Left cardiac atrium (tissue), 4 donors: ENCODE data around the gene TMEM150B. TPM values are rescaled to one million over a fixed set of nuclear protein-coding genes. Genes with fewer than 3 reads are reported as not detected.

ENCODE experiments used
- ATAC-seq, 2 donors: fragments of 200-7000 bp; cut with Tn5 transposase; one replicate each; pipeline ENCODE4 v1.9.1; 2020; ENCODE audit warnings: mild to moderate bottlenecking in 2 of 2, moderate library complexity in 2 of 2
- DNase-seq: peaks from one replicate; pipeline ENCODE4 v3.0.0-alpha.2; 2020
- intact Hi-C, 2 donors: fragments of 100-400 bp; cut with DNase I; formaldehyde crosslinking; loops; one replicate each; pipeline versions ENCODE4 v1.14.1 to v1.15.1; 2022 to 2023
- total RNA-seq, 2 donors: library from RNA; stranded (reverse); fragmentation: NEBNext Ultra II Directional; extraction: Animal tissue kit (Norgen Biotek cat#: 25700); gene quantifications; one replicate each; pipeline ENCODE4 v1.2.1, GENCODE V29; 2021
- donor health status: DM: no; HTN: yes; CAD: no.
- donor health status: DM: no; HTN: yes; CAD: no; lungs with severe emphysema.
- donor health status: DM: yes; HTN: yes; CAD: no.
- donor health status: Dilated cardiomyopathy.

TMEM150B gene
- total RNA-seq, 2 donors from 2014 or later, result 3.1 to 3.6 TPM

GRCh38 chr19:55311797-55312196, 13.3 kb downstream of the TMEM150B start:
- intact Hi-C loops, result no loop called here
- ATAC-seq, result no peak

DNA sequence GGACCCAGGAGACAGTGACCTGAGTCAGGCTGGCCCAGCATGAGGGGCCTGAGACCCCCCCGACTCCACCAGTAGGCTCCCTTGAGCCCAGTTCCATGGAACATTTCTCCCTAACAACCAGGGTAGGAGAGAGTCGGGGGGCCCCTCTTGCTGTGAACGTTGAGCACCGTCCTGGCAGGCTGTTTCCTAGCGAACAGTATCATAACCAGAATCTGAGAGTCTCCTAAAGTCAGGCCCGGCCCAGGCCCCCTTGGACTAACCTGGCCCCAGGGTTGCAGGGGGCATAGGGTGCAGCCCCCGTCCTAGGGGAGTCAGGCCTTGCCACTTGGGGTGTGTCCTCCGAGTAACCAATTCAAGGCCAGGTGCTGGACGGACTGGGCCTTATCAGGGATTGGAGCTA, 13.7 kb downstream of the TMEM150B start:
- DNase-seq, result no peak
- intact Hi-C loops, result no loop called here
- no peak for ATAC-seq

More at GRCh38 chr19:55311797-55312196, 13.3 kb downstream of the TMEM150B start:
- no peak for DNase-seq

DNA sequence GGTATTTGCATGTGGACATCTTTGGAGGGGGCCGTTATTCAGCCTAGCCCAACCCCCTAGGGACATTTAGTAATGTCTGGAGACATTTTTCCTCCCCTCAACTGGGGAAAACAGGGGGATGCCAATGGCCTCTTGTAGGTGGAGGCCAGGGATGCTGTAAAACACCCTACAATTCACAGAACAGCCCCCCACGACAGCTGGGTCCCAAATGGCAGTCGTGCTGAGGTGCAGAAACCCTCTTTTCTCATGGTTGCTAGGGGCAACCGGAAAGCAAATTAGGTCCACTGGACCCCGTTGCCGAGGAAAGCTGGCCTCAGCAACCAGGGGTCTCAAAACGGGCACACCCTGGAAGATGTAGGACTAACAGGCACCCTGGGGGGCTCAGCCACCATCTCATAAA, 14.6 kb downstream of the TMEM150B start:
- intact Hi-C loops, result no loop called here
- ATAC-seq, result no peak
- DNase-seq, result no peak

GRCh38 chr19:55309448-55309847, 15.7 kb downstream of the TMEM150B start:
- intact Hi-C loops, result loop anchor here in 1 of 2 donors (10.0 kb wide), 1 partner anchor 75 kb away; the partner anchor contains the start of genes RPL28 and TMEM238
- no peak for DNase-seq
- ATAC-seq, result no peak

GRCh38 chr19:55308281-55308680, 16.9 kb downstream of the TMEM150B start:
- ATAC-seq (no peak), DNase-seq (no peak)
- intact Hi-C loops, result loop anchor here in 1 of 2 donors (10.0 kb wide), 1 partner anchor 77 kb away; the partner anchor contains the start of genes RPL28 and TMEM238

GRCh38 chr19:55306712-55307111, 18.4 kb downstream of the TMEM150B start:
- no peak for ATAC-seq
- intact Hi-C loops, result loop anchor here in 1 of 2 donors (10.0 kb wide), 1 partner anchor 78 kb away; the partner anchor contains the start of genes RPL28 and TMEM238
- no peak for DNase-seq

DNA sequence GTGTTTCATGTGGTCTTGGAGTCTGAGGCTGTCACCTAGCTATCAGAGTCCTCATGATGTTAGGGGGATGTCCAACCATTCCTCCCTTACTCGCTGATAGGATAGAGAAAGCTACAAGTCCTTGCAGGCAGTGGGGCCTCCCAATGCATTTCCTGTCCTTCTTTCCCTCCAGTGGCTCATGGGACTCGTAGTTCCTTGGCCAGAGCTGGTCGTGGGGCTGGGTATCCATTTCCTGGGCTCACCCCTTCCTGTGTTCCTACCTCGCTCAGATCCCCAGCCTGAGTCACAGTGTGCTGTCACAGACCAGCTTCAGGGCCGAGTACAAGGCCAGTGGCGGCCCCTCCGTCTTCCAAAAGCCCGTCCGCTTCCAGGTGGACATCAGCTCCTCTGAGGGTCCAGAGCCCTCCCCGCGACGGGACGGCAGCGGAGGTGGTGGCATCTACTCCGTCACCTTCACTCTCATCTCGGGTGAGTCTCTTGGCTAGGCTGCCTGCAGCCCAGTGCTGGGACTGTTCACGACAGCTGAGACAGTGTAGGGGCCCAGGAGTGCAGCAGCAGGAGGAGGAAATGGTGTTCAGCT, 19.1 kb downstream of the TMEM150B start:
- DNase-seq, result no peak
- intact Hi-C loops, result loop anchor here in 1 of 2 donors (10.0 kb wide), 1 partner anchor 79 kb away; the partner anchor contains the start of genes RPL28 and TMEM238
- no peak for ATAC-seq

- intact Hi-C loops, result loop anchor here in 1 of 2 donors (10.0 kb wide), 1 partner anchor 79 kb away; the partner anchor contains the start of genes RPL28 and TMEM238
- ATAC-seq (peak; percentile 55 to 69), DNase-seq (no peak)
Observed at GRCh38 chr19:55305491-55305890, 19.6 kb downstream of the TMEM150B start.

DNA sequence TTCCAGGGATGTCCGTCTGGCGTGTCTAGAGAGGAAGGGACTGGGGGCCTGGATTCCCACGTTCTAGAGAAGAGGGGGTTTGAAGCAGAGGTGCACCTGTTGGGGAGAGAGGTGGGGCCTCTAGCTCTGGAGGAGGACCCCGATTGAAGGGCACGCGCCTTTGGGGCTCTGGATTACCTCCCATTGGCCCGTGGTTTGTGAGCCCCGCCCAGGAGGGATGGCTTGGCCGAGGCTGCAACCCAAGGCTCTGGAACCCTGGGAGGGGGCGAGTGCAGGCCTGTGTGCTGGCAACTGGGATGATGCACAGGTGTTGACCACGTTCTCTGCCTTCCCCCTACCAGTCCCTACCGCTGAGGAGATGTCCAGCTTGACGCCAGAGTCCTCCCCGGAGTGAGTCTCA, 20.2 kb downstream of the TMEM150B start:
- intact Hi-C loops, result loop anchor here (5.0 to 10.0 kb wide), 2 partner anchors 77 to 80 kb away; partner anchors contain the start of genes TMEM238 (in 2 of the 2) and RPL28 (in 1 of the 2)
- DNase-seq (no peak), ATAC-seq (no peak)

DNA sequence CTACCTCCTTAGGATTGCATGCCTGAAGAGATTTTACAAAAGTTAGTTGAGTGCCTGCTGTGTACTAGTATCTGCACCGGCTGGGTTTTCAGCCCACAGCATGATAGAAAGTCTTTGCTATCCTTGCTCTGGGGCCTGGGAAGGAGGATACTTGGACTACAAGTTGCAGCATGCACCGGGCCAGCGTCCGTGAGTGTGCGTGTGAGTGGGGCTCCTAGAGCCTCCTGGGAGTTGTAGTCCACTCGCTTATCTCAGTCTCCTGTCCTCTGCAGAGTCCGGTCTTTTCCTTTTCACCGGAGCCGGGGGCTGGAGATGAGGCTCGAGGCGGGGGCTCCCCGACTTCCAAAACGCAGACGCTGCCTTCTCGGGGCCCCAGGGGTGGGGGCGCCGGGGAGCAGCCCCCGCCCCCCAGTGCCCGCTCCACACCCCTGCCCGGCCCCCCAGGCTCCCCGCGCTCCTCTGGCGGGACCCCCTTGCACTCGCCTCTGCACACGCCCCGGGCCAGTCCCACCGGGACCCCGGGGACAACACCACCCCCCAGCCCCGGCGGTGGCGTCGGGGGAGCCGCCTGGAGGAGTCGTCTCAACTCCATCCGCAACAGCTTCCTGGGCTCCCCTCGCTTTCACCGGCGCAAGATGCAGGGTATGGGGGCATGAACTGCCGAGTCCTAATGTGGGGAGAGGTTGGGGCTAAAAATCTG, 20.7 kb downstream of the TMEM150B start:
- peak; percentile 53 for DNase-seq
- ATAC-seq, result peak; percentile 18 to 36
- intact Hi-C loops, result loop anchor here (5.0 to 10.0 kb wide), 2 partner anchors 78 to 80 kb away; partner anchors contain the start of genes TMEM238 (in 2 of the 2) and RPL28 (in 1 of the 2)

- ATAC-seq, result no peak
- no peak for DNase-seq
- intact Hi-C loops, result loop anchor here (5.0 to 10.0 kb wide), 2 partner anchors 79 to 81 kb away; partner anchors contain the start of genes TMEM238 (in 2 of the 2) and RPL28 (in 1 of the 2)
Observed at GRCh38 chr19:55303477-55303876, 21.7 kb downstream of the TMEM150B start.

- ATAC-seq (no peak), DNase-seq (no peak)
- intact Hi-C loops, result loop anchor here (5.0 to 10.0 kb wide), 2 partner anchors 80 to 82 kb away; partner anchors contain the start of genes TMEM238 (in 2 of the 2) and RPL28 (in 1 of the 2)
Observed at GRCh38 chr19:55302318-55302703, 22.8 kb downstream of the TMEM150B start.

GRCh38 chr19:55301459-55302317, 23.5 kb downstream of the TMEM150B start:
- intact Hi-C loops, result loop anchor here (5.0 to 10.0 kb wide), 2 partner anchors 81 to 83 kb away; partner anchors contain the start of genes TMEM238 (in 2 of the 2) and RPL28 (in 1 of the 2)
- ATAC-seq (peak; percentile 89 to 91), DNase-seq (peak; percentile 92)

- intact Hi-C loops, result loop anchor here (5.0 to 10.0 kb wide), 2 partner anchors 81 to 84 kb away; partner anchors contain the start of genes TMEM238 (in 2 of the 2) and RPL28 (in 1 of the 2)
Observed at GRCh38 chr19:55300886-55301458, 24.2 kb downstream of the TMEM150B start.

GRCh38 chr19:55299991-55300390, 25.1 kb downstream of the TMEM150B start:
- DNase-seq (no peak), ATAC-seq (no peak)
- intact Hi-C loops, result loop anchor here (5.0 to 10.0 kb wide), 2 partner anchors 82 to 85 kb away; partner anchors contain the start of genes TMEM238 (in 2 of the 2) and RPL28 (in 1 of the 2)

More at GRCh38 chr19:55300886-55301458, 24.2 kb downstream of the TMEM150B start:
- DNase-seq (no peak), ATAC-seq (no peak)

- intact Hi-C loops, result no loop called here
- no peak for DNase-seq
- no peak for ATAC-seq
Observed at GRCh38 chr19:55297267-55297666, 27.9 kb downstream of the TMEM150B start.

DNA sequence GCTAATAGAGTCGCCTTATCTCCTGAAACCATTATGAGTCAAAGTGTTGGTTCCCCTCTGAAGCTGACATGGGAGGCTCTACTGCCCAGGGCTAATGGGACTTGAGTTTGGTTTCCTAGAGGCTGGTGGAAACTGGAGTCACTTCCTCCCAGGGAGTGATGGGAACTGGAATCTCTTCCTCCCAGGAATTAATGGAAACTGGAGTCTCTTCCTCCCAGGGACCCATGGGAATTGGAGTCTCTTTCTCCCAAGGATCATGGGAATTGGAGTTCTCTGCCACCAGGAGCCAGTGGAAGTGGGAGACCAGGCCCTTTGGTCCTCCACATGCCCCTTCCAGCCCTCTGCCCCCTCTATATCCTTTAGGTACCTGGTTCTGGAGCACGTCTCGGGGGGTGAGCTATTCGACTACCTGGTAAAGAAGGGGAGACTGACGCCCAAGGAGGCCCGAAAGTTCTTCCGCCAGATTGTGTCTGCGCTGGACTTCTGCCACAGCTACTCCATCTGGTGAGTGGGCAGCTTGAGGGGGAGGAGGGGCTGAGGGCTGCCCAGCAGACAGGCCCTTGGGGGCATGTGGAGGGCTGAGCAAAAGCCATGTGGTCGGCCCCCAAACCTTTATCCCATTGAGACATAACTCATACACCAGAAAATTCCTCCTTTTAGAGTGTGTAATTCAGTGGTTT, 35.9 kb downstream of the TMEM150B start:
- ATAC-seq (no peak), DNase-seq (no peak)
- intact Hi-C loops, result no loop called here
